WTC11 (cell line): ENCODE measurements around the gene NRG3. TPM values are rescaled to one million over a fixed set of nuclear protein-coding genes. Genes with fewer than 3 reads are reported as not detected.

Source experiments
- ATAC-seq: fragments of 200-7000 bp; cut with Tn5 transposase; 2 replicates; pipeline ENCODE4 v1.10.0; 2021; ENCODE audit warnings: mild to moderate bottlenecking, moderate library complexity
- CTCF ChIA-PET: fragments of 300-600 bp; sonication (Branson Sonifier 250); formaldehyde crosslinking; loops from one replicate; lab custom pipeline; 2021; ENCODE audit warnings: antibody characterized with exemption; lab: Charles Lee
- POLR2A ChIA-PET: fragments of 350-600 bp; sonication (Branson Sonifier 250); formaldehyde crosslinking; loops from one replicate; lab custom pipeline; 2021; ENCODE audit warnings: antibody characterized with exemption; lab: Charles Lee
- DNase-seq: peaks from one replicate; pipeline ENCODE4 v3.0.0; 2021; ENCODE audit warnings: low spot score
- H3K27ac Mint-ChIP-seq: 2 replicates; pipeline ENCODE4 v1.8.0; 2021; ENCODE audit warnings: mixed read lengths
- H3K27me3 Mint-ChIP-seq: 2 replicates; pipeline ENCODE4 v1.8.0; 2021; ENCODE audit warnings: low read depth, mild to moderate bottlenecking, moderate library complexity, mixed read lengths
- H3K36me3 Mint-ChIP-seq: 2 replicates; pipeline ENCODE4 v1.8.0; 2021; ENCODE audit warnings: mixed read lengths
- H3K4me1 Mint-ChIP-seq: 2 replicates; pipeline ENCODE4 v1.8.0; 2022; ENCODE audit warnings: mixed read lengths
- H3K4me3 Mint-ChIP-seq: 2 replicates; pipeline ENCODE4 v1.8.0; 2021; ENCODE audit warnings: mild to moderate bottlenecking, moderate library complexity, mixed read lengths
- H3K9me3 Mint-ChIP-seq: 2 replicates; pipeline ENCODE4 v1.8.0; 2021; ENCODE audit warnings: mixed read lengths
- NFE2L1 ChIP-seq: sonication (generic); formaldehyde crosslinking; IDR thresholded peaks from 2 replicates; pipeline ENCODE4 v1.8.1; 2023; ENCODE audit warnings: missing genetic modification reagents
- NR2C2 ChIP-seq: sonication (generic); formaldehyde crosslinking; IDR thresholded peaks from 2 replicates; pipeline ENCODE4 v1.8.0; 2022; ENCODE audit warnings: mild to moderate bottlenecking, missing genetic modification reagents
- PRRX2 ChIP-seq: fragments of 250-450 bp; sonication (Bioruptor Pico); IDR thresholded peaks from 2 replicates; pipeline ENCODE4 v1.8.0; 2021; ENCODE audit warnings: mild to moderate bottlenecking
- TP53 ChIP-seq: sonication (generic); formaldehyde crosslinking; IDR thresholded peaks from 2 replicates; pipeline ENCODE4 v1.8.1; 2023; ENCODE audit warnings: mild to moderate bottlenecking, missing genetic modification reagents
- ZNF121 ChIP-seq: sonication (generic); formaldehyde crosslinking; IDR thresholded peaks from 2 replicates; pipeline ENCODE4 v1.8.0; 2023; ENCODE audit warnings: missing genetic modification reagents
- ZNF263 ChIP-seq: sonication (generic); formaldehyde crosslinking; IDR thresholded peaks from 2 replicates; pipeline ENCODE4 v1.8.1; 2022; ENCODE audit warnings: low read depth, mild to moderate bottlenecking, moderate library complexity, missing genetic modification reagents
- ZNF317 ChIP-seq: sonication (generic); formaldehyde crosslinking; IDR thresholded peaks from 2 replicates; pipeline ENCODE4 v1.8.1; 2023; ENCODE audit warnings: low read depth, mild to moderate bottlenecking, moderate library complexity, missing genetic modification reagents, borderline replicate concordance
- ZNF423 ChIP-seq: fragments of 250-450 bp; sonication (Bioruptor Pico); IDR thresholded peaks from 2 replicates; pipeline ENCODE4 v2.1.2; 2022; ENCODE audit warnings: mild to moderate bottlenecking, moderate library complexity
- ZNF671 ChIP-seq: fragments of 250-450 bp; sonication (Bioruptor Pico); IDR thresholded peaks from 2 replicates; pipeline ENCODE4 v1.8.0; 2021; ENCODE audit warnings: mild to moderate bottlenecking
- total RNA-seq: library from RNA; stranded (reverse); gene quantifications from 3 replicates; pipeline ENCODE4 v1.2.3, GENCODE V29; 2021
- TF ChIP-seq, protein P1 (sequence below): fragments of 250-450 bp; sonication (Bioruptor Pico); IDR thresholded peaks from 2 replicates; pipeline ENCODE4 v2.1.2; 2022; ENCODE audit warnings: mild to moderate bottlenecking, moderate library complexity
- TF ChIP-seq, protein P2 (sequence below): sonication (generic); formaldehyde crosslinking; IDR thresholded peaks from 2 replicates; pipeline ENCODE4 v1.8.0; 2022; ENCODE audit warnings: mild to moderate bottlenecking, missing genetic modification reagents
- TF ChIP-seq, protein P3 (sequence below): sonication (generic); formaldehyde crosslinking; conservative IDR thresholded peaks from 2 replicates; pipeline ENCODE4 v1.8.1; 2022; ENCODE audit warnings: mild to moderate bottlenecking, missing genetic modification reagents
- TF ChIP-seq, protein P4 (sequence below): sonication (generic); formaldehyde crosslinking; IDR thresholded peaks from 2 replicates; pipeline ENCODE4 v1.8.1; 2022; ENCODE audit warnings: mild to moderate bottlenecking, missing genetic modification reagents, moderate library complexity, borderline replicate concordance
- TF ChIP-seq, protein P5 (sequence below): fragments of 250-450 bp; sonication (Bioruptor Pico); IDR thresholded peaks from 2 replicates; pipeline ENCODE4 v1.9.0; 2021; ENCODE audit warnings: mild to moderate bottlenecking
- TF ChIP-seq, protein P6 (sequence below): sonication (generic); formaldehyde crosslinking; IDR thresholded peaks from 2 replicates; pipeline ENCODE4 v1.8.1; 2023; ENCODE audit warnings: mild to moderate bottlenecking, missing genetic modification reagents, moderate library complexity
- TF ChIP-seq, protein P7 (sequence below): fragments of 250-450 bp; sonication (Bioruptor Pico); IDR thresholded peaks from 2 replicates; pipeline ENCODE4 v1.9.0; 2021; ENCODE audit warnings: mild to moderate bottlenecking, borderline replicate concordance
- TF ChIP-seq, protein P8 (sequence below): fragments of 200-600 bp; IDR thresholded peaks from 2 replicates; pipeline ENCODE4 v1.8.0; 2022; ENCODE audit warnings: antibody characterized with exemption
- TF ChIP-seq, protein P9 (sequence below): sonication (generic); formaldehyde crosslinking; IDR thresholded peaks from 2 replicates; pipeline ENCODE4 v1.8.1; 2022; ENCODE audit warnings: mild to moderate bottlenecking, moderate library complexity, missing genetic modification reagents

NRG3 gene
- total RNA-seq, 1 experiment from 2014 or later = 7.0 TPM

DNA sequence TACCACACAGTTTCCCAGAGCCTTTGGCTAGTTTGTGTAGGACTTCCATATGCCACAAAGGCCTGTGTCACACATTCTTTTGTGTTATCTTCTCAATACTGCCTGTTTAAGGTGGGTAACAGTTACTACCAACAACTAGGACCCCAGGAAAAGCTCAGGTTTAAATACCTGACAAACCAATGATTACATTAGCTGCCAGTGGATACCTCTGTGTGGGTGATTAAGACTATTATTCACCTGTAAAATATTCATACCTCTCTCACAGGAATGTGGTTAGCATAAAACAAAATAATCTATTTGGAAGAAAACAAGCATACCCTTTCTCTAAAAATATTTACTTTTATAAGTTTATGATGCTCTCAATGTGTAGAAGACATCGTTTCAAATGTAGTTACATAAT, 1007.7 kb downstream of the NRG3 start (continued):
- no peak for TF ChIP-seq ZNF423 (CRISPR knock-in tag)
- no peak for TF ChIP-seq ZNF671 (CRISPR knock-in tag)
- TF ChIP-seq NFE2L1 = no peak
- TF ChIP-seq, protein P1, sequence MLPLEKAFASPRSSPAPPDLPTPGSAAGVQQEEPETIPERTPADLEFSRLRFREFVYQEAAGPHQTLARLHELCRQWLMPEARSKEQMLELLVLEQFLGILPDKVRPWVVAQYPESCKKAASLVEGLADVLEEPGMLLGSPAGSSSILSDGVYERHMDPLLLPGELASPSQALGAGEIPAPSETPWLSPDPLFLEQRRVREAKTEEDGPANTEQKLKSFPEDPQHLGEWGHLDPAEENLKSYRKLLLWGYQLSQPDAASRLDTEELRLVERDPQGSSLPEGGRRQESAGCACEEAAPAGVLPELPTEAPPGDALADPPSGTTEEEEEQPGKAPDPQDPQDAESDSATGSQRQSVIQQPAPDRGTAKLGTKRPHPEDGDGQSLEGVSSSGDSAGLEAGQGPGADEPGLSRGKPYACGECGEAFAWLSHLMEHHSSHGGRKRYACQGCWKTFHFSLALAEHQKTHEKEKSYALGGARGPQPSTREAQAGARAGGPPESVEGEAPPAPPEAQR (CRISPR knock-in tag) = no peak
- TF ChIP-seq, protein P2, sequence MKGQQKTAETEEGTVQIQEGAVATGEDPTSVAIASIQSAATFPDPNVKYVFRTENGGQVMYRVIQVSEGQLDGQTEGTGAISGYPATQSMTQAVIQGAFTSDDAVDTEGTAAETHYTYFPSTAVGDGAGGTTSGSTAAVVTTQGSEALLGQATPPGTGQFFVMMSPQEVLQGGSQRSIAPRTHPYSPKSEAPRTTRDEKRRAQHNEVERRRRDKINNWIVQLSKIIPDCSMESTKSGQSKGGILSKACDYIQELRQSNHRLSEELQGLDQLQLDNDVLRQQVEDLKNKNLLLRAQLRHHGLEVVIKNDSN (CRISPR knock-in tag) = no peak
- no peak for TF ChIP-seq PRRX2 (CRISPR knock-in tag)

DNA sequence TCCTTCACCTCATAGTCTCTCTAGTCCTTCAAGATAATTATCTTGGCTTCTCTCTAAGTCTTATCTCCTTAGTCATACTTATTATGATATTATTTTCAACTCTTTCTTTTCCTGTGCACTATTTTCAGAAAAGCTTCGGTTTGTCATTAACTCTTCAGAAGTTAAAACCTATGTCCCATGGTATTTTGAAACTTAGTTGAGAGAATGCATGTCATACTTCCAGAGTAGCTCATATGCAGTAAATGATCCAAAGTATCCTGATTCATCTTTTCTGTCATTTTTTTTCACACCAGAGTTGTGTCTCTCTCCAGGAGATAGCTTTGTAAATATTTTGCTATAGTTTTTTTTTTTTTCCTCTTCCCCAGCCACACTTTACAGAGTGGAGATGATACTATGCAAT, 1008.6 kb downstream of the NRG3 start:
- H3K27ac Mint-ChIP-seq = no peak overlapping the region
- peaks cover 13% of the 10 kb centered on the region for H3K4me1 Mint-ChIP-seq
- no peaks in the 10 kb centered on the region for H3K27me3 Mint-ChIP-seq
- no peak overlapping the region for H3K4me3 Mint-ChIP-seq
- ATAC-seq (no peak), DNase-seq (no peak)
- H3K36me3 Mint-ChIP-seq = no peaks in the 10 kb centered on the region
- no peaks in the 10 kb centered on the region for H3K9me3 Mint-ChIP-seq
- POLR2A ChIA-PET = no interaction called here
- CTCF ChIA-PET = no interaction called here
- TF ChIP-seq, protein P3, sequence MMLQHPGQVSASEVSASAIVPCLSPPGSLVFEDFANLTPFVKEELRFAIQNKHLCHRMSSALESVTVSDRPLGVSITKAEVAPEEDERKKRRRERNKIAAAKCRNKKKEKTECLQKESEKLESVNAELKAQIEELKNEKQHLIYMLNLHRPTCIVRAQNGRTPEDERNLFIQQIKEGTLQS = no peak
- no peak for TF ChIP-seq NR2C2 (CRISPR knock-in tag)
- TF ChIP-seq, protein P4, sequence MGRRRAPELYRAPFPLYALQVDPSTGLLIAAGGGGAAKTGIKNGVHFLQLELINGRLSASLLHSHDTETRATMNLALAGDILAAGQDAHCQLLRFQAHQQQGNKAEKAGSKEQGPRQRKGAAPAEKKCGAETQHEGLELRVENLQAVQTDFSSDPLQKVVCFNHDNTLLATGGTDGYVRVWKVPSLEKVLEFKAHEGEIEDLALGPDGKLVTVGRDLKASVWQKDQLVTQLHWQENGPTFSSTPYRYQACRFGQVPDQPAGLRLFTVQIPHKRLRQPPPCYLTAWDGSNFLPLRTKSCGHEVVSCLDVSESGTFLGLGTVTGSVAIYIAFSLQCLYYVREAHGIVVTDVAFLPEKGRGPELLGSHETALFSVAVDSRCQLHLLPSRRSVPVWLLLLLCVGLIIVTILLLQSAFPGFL (CRISPR knock-in tag) = no peak
- TF ChIP-seq, protein P5, sequence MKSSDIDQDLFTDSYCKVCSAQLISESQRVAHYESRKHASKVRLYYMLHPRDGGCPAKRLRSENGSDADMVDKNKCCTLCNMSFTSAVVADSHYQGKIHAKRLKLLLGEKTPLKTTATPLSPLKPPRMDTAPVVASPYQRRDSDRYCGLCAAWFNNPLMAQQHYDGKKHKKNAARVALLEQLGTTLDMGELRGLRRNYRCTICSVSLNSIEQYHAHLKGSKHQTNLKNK = no peak
- TF ChIP-seq, protein P6, sequence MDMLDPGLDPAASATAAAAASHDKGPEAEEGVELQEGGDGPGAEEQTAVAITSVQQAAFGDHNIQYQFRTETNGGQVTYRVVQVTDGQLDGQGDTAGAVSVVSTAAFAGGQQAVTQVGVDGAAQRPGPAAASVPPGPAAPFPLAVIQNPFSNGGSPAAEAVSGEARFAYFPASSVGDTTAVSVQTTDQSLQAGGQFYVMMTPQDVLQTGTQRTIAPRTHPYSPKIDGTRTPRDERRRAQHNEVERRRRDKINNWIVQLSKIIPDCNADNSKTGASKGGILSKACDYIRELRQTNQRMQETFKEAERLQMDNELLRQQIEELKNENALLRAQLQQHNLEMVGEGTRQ = no peak
- no peak for TF ChIP-seq ZNF317 (CRISPR knock-in tag)
- TF ChIP-seq, protein P7, sequence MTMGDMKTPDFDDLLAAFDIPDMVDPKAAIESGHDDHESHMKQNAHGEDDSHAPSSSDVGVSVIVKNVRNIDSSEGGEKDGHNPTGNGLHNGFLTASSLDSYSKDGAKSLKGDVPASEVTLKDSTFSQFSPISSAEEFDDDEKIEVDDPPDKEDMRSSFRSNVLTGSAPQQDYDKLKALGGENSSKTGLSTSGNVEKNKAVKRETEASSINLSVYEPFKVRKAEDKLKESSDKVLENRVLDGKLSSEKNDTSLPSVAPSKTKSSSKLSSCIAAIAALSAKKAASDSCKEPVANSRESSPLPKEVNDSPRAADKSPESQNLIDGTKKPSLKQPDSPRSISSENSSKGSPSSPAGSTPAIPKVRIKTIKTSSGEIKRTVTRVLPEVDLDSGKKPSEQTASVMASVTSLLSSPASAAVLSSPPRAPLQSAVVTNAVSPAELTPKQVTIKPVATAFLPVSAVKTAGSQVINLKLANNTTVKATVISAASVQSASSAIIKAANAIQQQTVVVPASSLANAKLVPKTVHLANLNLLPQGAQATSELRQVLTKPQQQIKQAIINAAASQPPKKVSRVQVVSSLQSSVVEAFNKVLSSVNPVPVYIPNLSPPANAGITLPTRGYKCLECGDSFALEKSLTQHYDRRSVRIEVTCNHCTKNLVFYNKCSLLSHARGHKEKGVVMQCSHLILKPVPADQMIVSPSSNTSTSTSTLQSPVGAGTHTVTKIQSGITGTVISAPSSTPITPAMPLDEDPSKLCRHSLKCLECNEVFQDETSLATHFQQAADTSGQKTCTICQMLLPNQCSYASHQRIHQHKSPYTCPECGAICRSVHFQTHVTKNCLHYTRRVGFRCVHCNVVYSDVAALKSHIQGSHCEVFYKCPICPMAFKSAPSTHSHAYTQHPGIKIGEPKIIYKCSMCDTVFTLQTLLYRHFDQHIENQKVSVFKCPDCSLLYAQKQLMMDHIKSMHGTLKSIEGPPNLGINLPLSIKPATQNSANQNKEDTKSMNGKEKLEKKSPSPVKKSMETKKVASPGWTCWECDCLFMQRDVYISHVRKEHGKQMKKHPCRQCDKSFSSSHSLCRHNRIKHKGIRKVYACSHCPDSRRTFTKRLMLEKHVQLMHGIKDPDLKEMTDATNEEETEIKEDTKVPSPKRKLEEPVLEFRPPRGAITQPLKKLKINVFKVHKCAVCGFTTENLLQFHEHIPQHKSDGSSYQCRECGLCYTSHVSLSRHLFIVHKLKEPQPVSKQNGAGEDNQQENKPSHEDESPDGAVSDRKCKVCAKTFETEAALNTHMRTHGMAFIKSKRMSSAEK = no peak
- TF ChIP-seq, protein P8, sequence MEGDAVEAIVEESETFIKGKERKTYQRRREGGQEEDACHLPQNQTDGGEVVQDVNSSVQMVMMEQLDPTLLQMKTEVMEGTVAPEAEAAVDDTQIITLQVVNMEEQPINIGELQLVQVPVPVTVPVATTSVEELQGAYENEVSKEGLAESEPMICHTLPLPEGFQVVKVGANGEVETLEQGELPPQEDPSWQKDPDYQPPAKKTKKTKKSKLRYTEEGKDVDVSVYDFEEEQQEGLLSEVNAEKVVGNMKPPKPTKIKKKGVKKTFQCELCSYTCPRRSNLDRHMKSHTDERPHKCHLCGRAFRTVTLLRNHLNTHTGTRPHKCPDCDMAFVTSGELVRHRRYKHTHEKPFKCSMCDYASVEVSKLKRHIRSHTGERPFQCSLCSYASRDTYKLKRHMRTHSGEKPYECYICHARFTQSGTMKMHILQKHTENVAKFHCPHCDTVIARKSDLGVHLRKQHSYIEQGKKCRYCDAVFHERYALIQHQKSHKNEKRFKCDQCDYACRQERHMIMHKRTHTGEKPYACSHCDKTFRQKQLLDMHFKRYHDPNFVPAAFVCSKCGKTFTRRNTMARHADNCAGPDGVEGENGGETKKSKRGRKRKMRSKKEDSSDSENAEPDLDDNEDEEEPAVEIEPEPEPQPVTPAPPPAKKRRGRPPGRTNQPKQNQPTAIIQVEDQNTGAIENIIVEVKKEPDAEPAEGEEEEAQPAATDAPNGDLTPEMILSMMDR = no peak
- TF ChIP-seq ZNF121 (CRISPR knock-in tag) = no peak
- TF ChIP-seq TP53 = no peak
- no peak for TF ChIP-seq ZNF263 (CRISPR knock-in tag)
- TF ChIP-seq, protein P9, sequence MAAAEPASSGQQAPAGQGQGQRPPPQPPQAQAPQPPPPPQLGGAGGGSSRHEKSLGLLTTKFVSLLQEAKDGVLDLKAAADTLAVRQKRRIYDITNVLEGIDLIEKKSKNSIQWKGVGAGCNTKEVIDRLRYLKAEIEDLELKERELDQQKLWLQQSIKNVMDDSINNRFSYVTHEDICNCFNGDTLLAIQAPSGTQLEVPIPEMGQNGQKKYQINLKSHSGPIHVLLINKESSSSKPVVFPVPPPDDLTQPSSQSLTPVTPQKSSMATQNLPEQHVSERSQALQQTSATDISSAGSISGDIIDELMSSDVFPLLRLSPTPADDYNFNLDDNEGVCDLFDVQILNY (CRISPR knock-in tag) = no peak
